MM.1S (cell line): ENCODE results near the gene NTN5.

ENCODE experiments used
- EZH2 ChIP-seq: fragments of 300-600 bp; sonication (generic); optimal IDR thresholded peaks from 2 replicates; pipeline ENCODE3; 2017; ENCODE audit warnings: low read depth, mild to moderate bottlenecking, antibody characterized with exemption, low read length, mixed read lengths
- EZH2phosphoT487 ChIP-seq: fragments of 300-600 bp; sonication (generic); IDR thresholded peaks from 2 replicates; pipeline ENCODE4 v1.6.1; 2018; ENCODE audit warnings: antibody characterized with exemption, low read length
- TF ChIP-seq, protein P1 (sequence below): fragments of 300-600 bp; sonication (generic); IDR thresholded peaks from 2 replicates; pipeline ENCODE4 v1.5.1; 2016; ENCODE audit warnings: antibody characterized with exemption, low read length, mixed read lengths

DNA sequence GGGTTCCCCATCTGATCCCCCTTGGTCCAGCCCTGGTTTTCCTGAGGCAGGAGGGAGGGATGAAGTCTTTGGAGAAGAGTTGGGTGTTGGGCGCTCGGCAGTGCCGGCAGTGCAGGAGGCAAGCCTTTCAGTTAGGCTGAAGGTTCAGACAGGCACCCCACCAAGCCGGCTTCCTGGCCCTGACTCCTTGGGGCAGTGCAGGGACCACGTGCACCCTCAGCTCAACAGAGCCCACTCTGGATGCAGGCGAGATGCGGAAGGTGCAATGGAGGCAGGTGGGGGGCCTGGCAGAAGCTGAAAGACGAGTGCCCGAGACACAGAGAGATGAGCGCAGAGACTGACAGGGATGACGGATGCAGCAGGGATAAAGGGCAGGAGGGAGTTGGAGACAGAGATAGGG lies 35.7 kb upstream of the NTN5 start:
- TF ChIP-seq, protein P1, sequence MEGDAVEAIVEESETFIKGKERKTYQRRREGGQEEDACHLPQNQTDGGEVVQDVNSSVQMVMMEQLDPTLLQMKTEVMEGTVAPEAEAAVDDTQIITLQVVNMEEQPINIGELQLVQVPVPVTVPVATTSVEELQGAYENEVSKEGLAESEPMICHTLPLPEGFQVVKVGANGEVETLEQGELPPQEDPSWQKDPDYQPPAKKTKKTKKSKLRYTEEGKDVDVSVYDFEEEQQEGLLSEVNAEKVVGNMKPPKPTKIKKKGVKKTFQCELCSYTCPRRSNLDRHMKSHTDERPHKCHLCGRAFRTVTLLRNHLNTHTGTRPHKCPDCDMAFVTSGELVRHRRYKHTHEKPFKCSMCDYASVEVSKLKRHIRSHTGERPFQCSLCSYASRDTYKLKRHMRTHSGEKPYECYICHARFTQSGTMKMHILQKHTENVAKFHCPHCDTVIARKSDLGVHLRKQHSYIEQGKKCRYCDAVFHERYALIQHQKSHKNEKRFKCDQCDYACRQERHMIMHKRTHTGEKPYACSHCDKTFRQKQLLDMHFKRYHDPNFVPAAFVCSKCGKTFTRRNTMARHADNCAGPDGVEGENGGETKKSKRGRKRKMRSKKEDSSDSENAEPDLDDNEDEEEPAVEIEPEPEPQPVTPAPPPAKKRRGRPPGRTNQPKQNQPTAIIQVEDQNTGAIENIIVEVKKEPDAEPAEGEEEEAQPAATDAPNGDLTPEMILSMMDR, result no peak
- TF ChIP-seq EZH2phosphoT487, result no peak
- no peak for TF ChIP-seq EZH2
